ENCODE results near the gene C1orf74.

- no peak for TF ChIP-seq JUND (IDR thresholded peaks at IDR 0.05)
- no peak for TF ChIP-seq POLR2A (IDR thresholded peaks at IDR 0.05; ENCODE audit: borderline replicate concordance, extremely low read depth, insufficient read depth, insufficient read length)
- no peak for TF ChIP-seq CTCF (IDR thresholded peaks at IDR 0.05 in 2 of 3, conservative IDR thresholded peaks at IDR 0.05 in 1 of 3; ENCODE audit: borderline replicate concordance in 1 of 3, insufficient read depth in 1 of 3, low read depth in 2 of 3, low read length in 2 of 3)
- no peak for TF ChIP-seq ATF3 (IDR thresholded peaks at IDR 0.05)
- TF ChIP-seq SIN3A (IDR thresholded peaks at IDR 0.05; ENCODE audit: low read depth), result no peak
- no peak for TF ChIP-seq POLR2AphosphoS5 (IDR thresholded peaks at IDR 0.05; ENCODE audit: low read depth, low read length)
- TF ChIP-seq ZNF274 (IDR thresholded peaks at IDR 0.05; ENCODE audit: low read depth, low read length), result no peak
- TF ChIP-seq REST (IDR thresholded peaks at IDR 0.05; ENCODE audit: low read depth), result no peak
- no peak for TF ChIP-seq YY1 (IDR thresholded peaks at IDR 0.05; ENCODE audit: extremely low read depth, insufficient replicate concordance, low read depth, low read length)
- TF ChIP-seq TCF7L2 (IDR thresholded peaks at IDR 0.05; ENCODE audit: borderline replicate concordance, extremely low read depth, insufficient read depth, insufficient read length), result no peak
Observed at GRCh38 chr1:209813902-209814301, 29.5 kb upstream of the C1orf74 start.
